SK-N-SH (cell line): Measurements from ENCODE around the gene SLC7A5. TPM values are rescaled to one million over a fixed set of nuclear protein-coding genes. Genes with fewer than 3 reads are reported as not detected.

Experiments used
- CTCF ChIA-PET: fragments of 300-600, 350-600 bp; formaldehyde crosslinking; extraction: SDS; loops from one replicate; lab custom pipeline; 2021; lab: Yijun Ruan, JAX
- POLR2A ChIA-PET: fragments of 350-600 bp; sonication (Branson Sonifier 250); formaldehyde crosslinking; extraction: SDS; loops from one replicate; lab custom pipeline; 2020; ENCODE audit warnings: antibody characterized with exemption, inconsistent platforms; lab: Yijun Ruan, JAX
- DNase-seq: peaks from one replicate; pipeline ENCODE4 v3.0.0; 2012
- H2AFZ ChIP-seq: fragments of 200-600 bp; sonication (generic); 2 replicates; pipeline ENCODE4 v1.8.1; 2016; ENCODE audit warnings: antibody characterized with exemption, mild to moderate bottlenecking, low read depth
- H3F3A ChIP-seq: fragments of 200-600 bp; sonication (generic); replicated peaks from 2 replicates; pipeline ENCODE3; 2016; ENCODE audit warnings: antibody characterized with exemption, mild to moderate bottlenecking; ENCODE audit not compliant: insufficient read depth
- H3K27ac ChIP-seq, 2 experiments: fragments of 200-500 bp in 1 of 2; fragments of 200-600 bp in 1 of 2; sonication (Bioruptor generic) in 1 of 2; sonication (generic), shearing (Covaris generic) in 1 of 2; 2 replicates each; pipeline versions ENCODE4 v1.5.1 to v1.6.1; 2014 to 2016; ENCODE audit warnings: low read depth in 2 of 2, inconsistent platforms in 1 of 2, low read length in 1 of 2, mild to moderate bottlenecking in 1 of 2, mixed read lengths in 1 of 2
- H3K27me3 ChIP-seq: fragments of 200-600 bp; sonication (generic), shearing (Covaris generic); 2 replicates; pipeline ENCODE4 v1.6.1; 2016; ENCODE audit warnings: mixed run types; ENCODE audit not compliant: insufficient read depth
- H3K36me3 ChIP-seq, 2 experiments: fragments of 200-500 bp in 1 of 2; fragments of 200-600 bp in 1 of 2; sonication (Bioruptor generic) in 1 of 2; sonication (generic) in 1 of 2; replicated peaks in 1 of 2; 2 replicates each; pipeline versions ENCODE3 to v1.5.1; 2014 to 2016; ENCODE audit warnings: low read length in 1 of 2, mild to moderate bottlenecking in 1 of 2; ENCODE audit not compliant: insufficient read depth in 2 of 2, control insufficient read depth in 1 of 2
- H3K4me1 ChIP-seq, 2 experiments: fragments of 200-500 bp in 1 of 2; fragments of 200-600 bp in 1 of 2; sonication (Bioruptor generic) in 1 of 2; sonication (generic), shearing (Covaris generic) in 1 of 2; 2 replicates each; pipeline versions ENCODE4 v1.5.1 to v1.6.1; 2014 to 2016; ENCODE audit warnings: low read depth in 1 of 2, low read length in 1 of 2, mixed run types in 1 of 2; ENCODE audit not compliant: insufficient read depth in 2 of 2, control insufficient read depth in 1 of 2
- H3K4me2 ChIP-seq: fragments of 200-600 bp; sonication (generic), shearing (Covaris generic); 2 replicates; pipeline ENCODE4 v1.6.1; 2017; ENCODE audit warnings: mixed run types
- H3K4me3 ChIP-seq, 2 experiments: fragments of 200-500 bp in 1 of 2; fragments of 200-600 bp in 1 of 2; sonication (Bioruptor generic) in 1 of 2; sonication (generic), shearing (Covaris generic) in 1 of 2; 2 replicates each; pipeline versions ENCODE4 v1.5.1 to v1.8.1; 2014 to 2016; ENCODE audit warnings: low read depth in 2 of 2, inconsistent platforms in 1 of 2, low read length in 1 of 2, mild to moderate bottlenecking in 1 of 2, mixed read lengths in 1 of 2, moderate library complexity in 1 of 2
- H3K79me2 ChIP-seq: fragments of 200-600 bp; sonication (generic); 2 replicates; pipeline ENCODE4 v1.8.1; 2017; ENCODE audit warnings: mild to moderate bottlenecking; ENCODE audit not compliant: insufficient read depth
- H3K9ac ChIP-seq: fragments of 200-600 bp; sonication (generic); 2 replicates; pipeline ENCODE4 v1.6.1; 2017; ENCODE audit warnings: mixed run types
- H3K9me2 ChIP-seq: fragments of 200-600 bp; sonication (generic); 2 replicates; pipeline ENCODE4 v1.6.1; 2017; ENCODE audit warnings: mixed run types
- H3K9me3 ChIP-seq: fragments of 200-600 bp; sonication (generic); 2 replicates; pipeline ENCODE4 v1.6.1; 2017; ENCODE audit warnings: mixed run types, mild to moderate bottlenecking, moderate library complexity
- H4K20me1 ChIP-seq: fragments of 200-600 bp; sonication (generic); 2 replicates; pipeline ENCODE4 v1.6.1; 2017; ENCODE audit warnings: mild to moderate bottlenecking, mixed run types; ENCODE audit not compliant: insufficient read depth
- CHD2 ChIP-seq: fragments of 150-350 bp; IDR thresholded peaks from 2 replicates; pipeline ENCODE4 v1.6.1; 2018; ENCODE audit warnings: low read length; ENCODE audit not compliant: partially characterized antibody
- ELF1 ChIP-seq: IDR thresholded peaks from 2 replicates; pipeline ENCODE4 v1.4.0; 2012
- EP300 ChIP-seq, 2 experiments: IDR thresholded peaks; 2 replicates each; pipeline versions ENCODE4 v1.4.0 to v1.6.1; 2012; ENCODE audit warnings: borderline replicate concordance in 1 of 2, low read depth in 1 of 2, low read length in 1 of 2
- EZH2phosphoT487 ChIP-seq: fragments of 200-600 bp; sonication (generic); IDR thresholded peaks from 2 replicates; pipeline ENCODE4 v1.6.1; 2017; ENCODE audit warnings: low read depth, mixed run types, mild to moderate bottlenecking, antibody characterized with exemption, moderate library complexity, borderline replicate concordance
- FOXJ3 ChIP-seq: sonication (generic); formaldehyde crosslinking; IDR thresholded peaks from 2 replicates; pipeline ENCODE4 v1.5.1; 2020; ENCODE audit warnings: mild to moderate bottlenecking, missing genetic modification reagents
- FOXM1 ChIP-seq: IDR thresholded peaks from 2 replicates; pipeline ENCODE4 v1.4.0; 2012; ENCODE audit warnings: low read depth, mild to moderate bottlenecking
- GATA2 ChIP-seq: sonication (generic); formaldehyde crosslinking; IDR thresholded peaks from 2 replicates; pipeline ENCODE4 v1.5.0; 2020; ENCODE audit warnings: mild to moderate bottlenecking, missing genetic modification reagents
- MEF2A ChIP-seq: IDR thresholded peaks from 2 replicates; pipeline ENCODE4 v1.4.0; 2012; ENCODE audit warnings: low read depth, borderline replicate concordance
- MXI1 ChIP-seq: IDR thresholded peaks from 2 replicates; pipeline ENCODE4 v1.6.1; 2012; ENCODE audit warnings: mild to moderate bottlenecking, low read depth, low read length, improper control_type of control experiment
- NFIC ChIP-seq: IDR thresholded peaks from 2 replicates; pipeline ENCODE4 v1.4.0; 2012; ENCODE audit warnings: borderline replicate concordance
- RAD21 ChIP-seq: IDR thresholded peaks from 2 replicates; pipeline ENCODE4 v1.6.1; 2012; ENCODE audit warnings: mild to moderate bottlenecking, low read length
- RCOR1 ChIP-seq: fragments of 150-350 bp; IDR thresholded peaks from 2 replicates; pipeline ENCODE4 v1.6.1; 2017; ENCODE audit warnings: antibody characterized with exemption, low read length
- REST ChIP-seq: IDR thresholded peaks from 2 replicates; pipeline ENCODE4 v1.6.1; 2012; ENCODE audit warnings: mild to moderate bottlenecking, low read depth, low read length, moderate library complexity
- SIN3A ChIP-seq: IDR thresholded peaks from 2 replicates; pipeline ENCODE4 v1.6.1; 2012; ENCODE audit warnings: low read depth, mild to moderate bottlenecking, low read length, moderate library complexity, borderline replicate concordance
- SMC3 ChIP-seq: IDR thresholded peaks from 2 replicates; pipeline ENCODE4 v1.6.1; 2012; ENCODE audit warnings: low read depth, low read length, improper control_type of control experiment
- TAF1 ChIP-seq: IDR thresholded peaks from 2 replicates; pipeline ENCODE4 v1.6.1; 2012; ENCODE audit warnings: low read depth, mild to moderate bottlenecking, low read length, moderate library complexity, borderline replicate concordance
- TCF12 ChIP-seq: IDR thresholded peaks from 2 replicates; pipeline ENCODE4 v1.4.0; 2012
- YY1 ChIP-seq: IDR thresholded peaks from 2 replicates; pipeline ENCODE4 v1.4.0; 2012; ENCODE audit warnings: low read depth, mild to moderate bottlenecking
- WGBS: methylation state at CpG from one replicate; pipeline ENCODE4 v1.1.6; 2017; ENCODE audit warnings: low lambda C conversion rate; 5-methylcytosine and 5-hydroxymethylcytosine counted together
- polyA plus RNA-seq, 3 experiments: library from polyadenylated mRNA; depleted of rRNA; stranded (reverse); fragments of >200 nt; gene quantifications; 2 replicates each; pipeline ENCODE4 v1.2.3, GENCODE V29; 2012
- TF ChIP-seq, protein P1 (sequence below): IDR thresholded peaks from 2 replicates; pipeline ENCODE4 v1.4.0; 2012; ENCODE audit warnings: low read depth, borderline replicate concordance
- TF ChIP-seq, protein P2 (sequence below): fragments of 150-350 bp; IDR thresholded peaks from 2 replicates; pipeline ENCODE4 v1.6.1; 2016; ENCODE audit warnings: mild to moderate bottlenecking, low read depth, low read length
- TF ChIP-seq, protein P3 (sequence below): fragments of 200-600 bp; sonication (generic); IDR thresholded peaks from 2 replicates; pipeline ENCODE4 v1.6.1; 2017; ENCODE audit warnings: antibody characterized with exemption, mild to moderate bottlenecking, moderate library complexity
- TF ChIP-seq, protein P4 (sequence below): IDR thresholded peaks from 2 replicates; pipeline ENCODE4; 2012

SLC7A5 gene
- polyA plus RNA-seq, 1 of the 3 experiments (the other 2 are of a cell fraction), result 15.1 TPM

DNA sequence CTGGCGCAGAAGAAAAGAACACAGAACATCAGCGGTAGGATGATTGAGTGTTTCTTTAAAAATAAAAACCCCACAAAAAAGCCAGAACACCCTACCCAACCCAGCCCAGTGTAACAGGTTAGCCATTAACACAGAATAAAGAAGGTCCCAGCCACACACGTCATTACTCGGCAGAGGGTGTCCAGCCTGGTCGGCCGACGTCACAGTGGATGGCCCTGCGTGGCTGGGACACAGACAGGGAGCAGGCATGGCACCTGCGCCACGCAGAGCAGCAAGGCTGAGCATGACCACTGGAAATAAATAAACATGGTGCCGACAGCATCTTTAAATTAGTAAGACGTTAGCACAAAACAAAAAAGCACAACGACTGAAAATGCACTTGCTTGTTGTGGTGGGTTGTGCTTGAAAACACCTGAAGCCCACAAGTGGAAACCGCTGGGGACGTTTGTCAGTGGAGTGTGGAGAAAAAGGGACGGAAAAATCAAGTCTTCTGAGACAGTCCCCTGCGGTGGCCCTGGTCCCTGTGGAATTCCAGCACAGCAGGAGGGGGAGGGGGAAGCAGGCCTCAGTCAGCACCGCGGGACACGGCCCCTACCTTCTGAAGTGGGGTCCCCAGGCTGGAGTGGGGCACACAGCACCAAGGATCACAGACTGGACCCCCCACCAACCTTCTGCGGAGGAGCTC, 39.2 kb downstream of the SLC7A5 start (continued):
- TF ChIP-seq REST (no peak), FOXJ3 (no peak), MXI1 (no peak), EP300 (IDR thresholded peaks at IDR 0.05; ENCODE audit: borderline replicate concordance in 1 of 2, low read depth in 1 of 2, low read length in 1 of 2) (no peak), NFIC (no peak), SMC3 (no peak)
- TF ChIP-seq, protein P1, sequence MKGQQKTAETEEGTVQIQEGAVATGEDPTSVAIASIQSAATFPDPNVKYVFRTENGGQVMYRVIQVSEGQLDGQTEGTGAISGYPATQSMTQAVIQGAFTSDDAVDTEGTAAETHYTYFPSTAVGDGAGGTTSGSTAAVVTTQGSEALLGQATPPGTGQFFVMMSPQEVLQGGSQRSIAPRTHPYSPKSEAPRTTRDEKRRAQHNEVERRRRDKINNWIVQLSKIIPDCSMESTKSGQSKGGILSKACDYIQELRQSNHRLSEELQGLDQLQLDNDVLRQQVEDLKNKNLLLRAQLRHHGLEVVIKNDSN, result no peak

DNA sequence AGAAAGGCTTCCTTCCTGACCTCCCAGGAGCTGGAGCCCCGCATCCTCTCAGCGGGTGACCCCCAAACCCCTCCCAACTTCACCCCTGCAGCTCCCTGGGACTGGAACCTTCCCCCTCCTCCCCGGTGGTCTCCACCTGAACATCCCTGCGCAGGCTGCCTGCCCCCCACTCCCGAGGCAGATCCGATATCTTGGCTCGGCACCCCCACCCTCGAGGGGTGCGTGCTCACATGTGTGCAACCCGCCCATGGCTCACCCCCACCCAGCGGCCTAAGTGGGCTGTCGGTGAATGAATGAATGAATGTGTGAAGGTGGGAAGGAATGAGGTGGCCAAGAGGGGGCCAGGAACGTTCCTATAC, 39.7 kb downstream of the SLC7A5 start:
- Histone ChIP-seq H3K9me3 (no peaks in the 10 kb centered on the region), H3K9ac (no peak overlapping the region), H3K36me3 (peaks cover 0 to 32% of the 10 kb centered on the region in 2 experiments), H3K9me2 (no peaks in the 10 kb centered on the region), H2AFZ (no peak overlapping the region), H3F3A (no peaks in the 10 kb centered on the region), H3K27me3 (no peaks in the 10 kb centered on the region), H3K4me3 (no peak overlapping the region), H3K79me2 (no peaks in the 10 kb centered on the region), H4K20me1 (no peaks in the 10 kb centered on the region), H3K4me2 (no peak overlapping the region), H3K27ac (no peak overlapping the region), H3K4me1 (peaks cover 0 to 7% of the 10 kb centered on the region in 2 experiments; a peak in 1 of 4 replicates)
- ChIA-PET CTCF (interaction anchor here (1.0 to 2.6 kb wide), 2 partner anchors 20 to 42 kb away, joined by 3 to 14 read pairs; no protein-coding TSS in a partner anchor), POLR2A (no interaction called here)
- WGBS, result 80% methylated on average over 12 of the region's 13 CpGs
- no peak for DNase-seq
- no peak for TF ChIP-seq MXI1
- no peak for TF ChIP-seq NFIC
- TF ChIP-seq EZH2phosphoT487, result no peak
- TF ChIP-seq SMC3, result no peak
- no peak for TF ChIP-seq FOXM1
- TF ChIP-seq CHD2, result no peak
- no peak for TF ChIP-seq MEF2A
- TF ChIP-seq, protein P2, sequence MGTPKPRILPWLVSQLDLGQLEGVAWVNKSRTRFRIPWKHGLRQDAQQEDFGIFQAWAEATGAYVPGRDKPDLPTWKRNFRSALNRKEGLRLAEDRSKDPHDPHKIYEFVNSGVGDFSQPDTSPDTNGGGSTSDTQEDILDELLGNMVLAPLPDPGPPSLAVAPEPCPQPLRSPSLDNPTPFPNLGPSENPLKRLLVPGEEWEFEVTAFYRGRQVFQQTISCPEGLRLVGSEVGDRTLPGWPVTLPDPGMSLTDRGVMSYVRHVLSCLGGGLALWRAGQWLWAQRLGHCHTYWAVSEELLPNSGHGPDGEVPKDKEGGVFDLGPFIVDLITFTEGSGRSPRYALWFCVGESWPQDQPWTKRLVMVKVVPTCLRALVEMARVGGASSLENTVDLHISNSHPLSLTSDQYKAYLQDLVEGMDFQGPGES, result no peak
- TF ChIP-seq, protein P1, result no peak
- no peak for TF ChIP-seq YY1
- TF ChIP-seq, protein P3, sequence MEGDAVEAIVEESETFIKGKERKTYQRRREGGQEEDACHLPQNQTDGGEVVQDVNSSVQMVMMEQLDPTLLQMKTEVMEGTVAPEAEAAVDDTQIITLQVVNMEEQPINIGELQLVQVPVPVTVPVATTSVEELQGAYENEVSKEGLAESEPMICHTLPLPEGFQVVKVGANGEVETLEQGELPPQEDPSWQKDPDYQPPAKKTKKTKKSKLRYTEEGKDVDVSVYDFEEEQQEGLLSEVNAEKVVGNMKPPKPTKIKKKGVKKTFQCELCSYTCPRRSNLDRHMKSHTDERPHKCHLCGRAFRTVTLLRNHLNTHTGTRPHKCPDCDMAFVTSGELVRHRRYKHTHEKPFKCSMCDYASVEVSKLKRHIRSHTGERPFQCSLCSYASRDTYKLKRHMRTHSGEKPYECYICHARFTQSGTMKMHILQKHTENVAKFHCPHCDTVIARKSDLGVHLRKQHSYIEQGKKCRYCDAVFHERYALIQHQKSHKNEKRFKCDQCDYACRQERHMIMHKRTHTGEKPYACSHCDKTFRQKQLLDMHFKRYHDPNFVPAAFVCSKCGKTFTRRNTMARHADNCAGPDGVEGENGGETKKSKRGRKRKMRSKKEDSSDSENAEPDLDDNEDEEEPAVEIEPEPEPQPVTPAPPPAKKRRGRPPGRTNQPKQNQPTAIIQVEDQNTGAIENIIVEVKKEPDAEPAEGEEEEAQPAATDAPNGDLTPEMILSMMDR, result no peak
- no peak for TF ChIP-seq GATA2 (CRISPR knock-in tag)
- no peak for TF ChIP-seq TAF1
- TF ChIP-seq SIN3A, result no peak
- TF ChIP-seq ELF1, result no peak
- no peak for TF ChIP-seq TCF12
- TF ChIP-seq RCOR1, result no peak
- TF ChIP-seq RAD21, result no peak
- TF ChIP-seq, protein P4, sequence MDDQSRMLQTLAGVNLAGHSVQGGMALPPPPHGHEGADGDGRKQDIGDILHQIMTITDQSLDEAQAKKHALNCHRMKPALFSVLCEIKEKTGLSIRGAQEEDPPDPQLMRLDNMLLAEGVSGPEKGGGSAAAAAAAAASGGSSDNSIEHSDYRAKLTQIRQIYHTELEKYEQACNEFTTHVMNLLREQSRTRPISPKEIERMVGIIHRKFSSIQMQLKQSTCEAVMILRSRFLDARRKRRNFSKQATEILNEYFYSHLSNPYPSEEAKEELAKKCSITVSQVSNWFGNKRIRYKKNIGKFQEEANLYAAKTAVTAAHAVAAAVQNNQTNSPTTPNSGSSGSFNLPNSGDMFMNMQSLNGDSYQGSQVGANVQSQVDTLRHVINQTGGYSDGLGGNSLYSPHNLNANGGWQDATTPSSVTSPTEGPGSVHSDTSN, result no peak
